Small intestine (tissue), 7 donors: ENCODE measurements around the gene GRIN3B. TPM values are rescaled to one million over a fixed set of nuclear protein-coding genes. Genes with fewer than 3 reads are reported as not detected.

Experiments
- DNase-seq, 2 donors: peaks; one replicate each; pipeline versions ENCODE4 v3.0.0 to v3.0.0-alpha.2; 2013
- FAIRE-seq: peaks from 2 replicates; lab custom pipeline; 2012; peaks lifted over from hg19 to GRCh38; lab: Jason Lieb, UNC
- H3K27ac ChIP-seq, 3 donors: one replicate each; pipeline ENCODE4 v1.5.1; 2013; ENCODE audit warnings: low read length in 2 of 3, mild to moderate bottlenecking in 2 of 3, control low read depth in 1 of 3, inconsistent platforms in 1 of 3, low read depth in 1 of 3, moderate library complexity in 1 of 3
- H3K27me3 ChIP-seq, 3 donors: one replicate each; pipeline ENCODE4 v1.6.1; 2013; ENCODE audit warnings: low read length in 3 of 3, inconsistent platforms in 1 of 3; ENCODE audit not compliant: control insufficient read depth in 3 of 3, insufficient read depth in 3 of 3
- H3K36me3 ChIP-seq, 3 donors: one replicate each; pipeline ENCODE4 v1.6.1; 2013; ENCODE audit warnings: low read length in 3 of 3, inconsistent platforms in 1 of 3, low read depth in 1 of 3, mild to moderate bottlenecking in 1 of 3, moderate library complexity in 1 of 3; ENCODE audit not compliant: control insufficient read depth in 3 of 3, insufficient read depth in 2 of 3
- H3K4me1 ChIP-seq, 3 donors: one replicate each; pipeline ENCODE4 v1.6.1; 2013; ENCODE audit warnings: low read length in 2 of 3, inconsistent platforms in 1 of 3, low read depth in 1 of 3, mild to moderate bottlenecking in 1 of 3, moderate library complexity in 1 of 3; ENCODE audit not compliant: control insufficient read depth in 3 of 3, insufficient read depth in 2 of 3
- H3K4me3 ChIP-seq, 3 donors: one replicate each; pipeline ENCODE4 v1.5.1; 2013; ENCODE audit warnings: low read length in 3 of 3, control low read depth in 1 of 3, inconsistent platforms in 1 of 3, low read depth in 1 of 3, mild to moderate bottlenecking in 1 of 3, moderate library complexity in 1 of 3
- H3K9me3 ChIP-seq, 2 donors: one replicate each; pipeline ENCODE4 v1.6.1; 2013; ENCODE audit warnings: low read depth in 1 of 2, low read length in 1 of 2; ENCODE audit not compliant: control insufficient read depth in 2 of 2, insufficient read depth in 1 of 2
- WGBS, 3 donors: extraction: QIAGEN DNeasy Blood & Tissue Kit; methylation state at CpG; one replicate each; pipeline ENCODE4 v1.1.7; 2013; 5-methylcytosine and 5-hydroxymethylcytosine counted together
- polyA plus RNA-seq, 4 donors: library from polyadenylated mRNA; stranded (reverse) in 3 of 4; unstranded in 1 of 4; fragments of 200-250 nt in 3 of 4; fragments of 120-200 nt in 1 of 4; gene quantifications; one replicate each; pipeline versions ENCODE4 v1.2.1 to v1.2.3, GENCODE V29; 2013
- donor health status: healthy with polysubstance abuse.
- donor health status: control.
- donor health status: control.
- donor health status: Bipolar disorder and iron deficiency.
- donor health status: healthy.

Gene GRIN3B
- polyA plus RNA-seq, 4 donors: 0.10 to 0.16 TPM; not detected in 2

DNA sequence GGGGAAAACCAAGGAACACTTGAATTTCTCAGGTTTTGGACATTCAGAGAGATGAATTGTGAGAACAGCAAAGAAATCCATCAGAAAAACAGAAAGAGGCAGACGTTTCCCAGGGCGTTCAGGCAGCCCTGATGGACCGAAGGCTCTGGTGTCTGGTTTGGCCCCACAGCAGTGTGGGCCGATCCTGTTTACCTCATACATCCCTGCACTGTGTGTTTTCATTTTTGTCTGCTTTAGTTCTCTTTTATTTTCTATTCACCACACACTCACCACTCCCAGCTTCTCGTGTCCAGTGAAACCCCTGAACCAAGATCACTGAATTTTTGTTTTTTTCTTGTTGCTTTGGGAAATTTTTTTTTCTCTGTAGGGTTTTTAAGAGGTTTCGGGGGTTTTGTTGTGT lies 27.9 kb upstream of the GRIN3B start:
- no peak for FAIRE-seq

DNA sequence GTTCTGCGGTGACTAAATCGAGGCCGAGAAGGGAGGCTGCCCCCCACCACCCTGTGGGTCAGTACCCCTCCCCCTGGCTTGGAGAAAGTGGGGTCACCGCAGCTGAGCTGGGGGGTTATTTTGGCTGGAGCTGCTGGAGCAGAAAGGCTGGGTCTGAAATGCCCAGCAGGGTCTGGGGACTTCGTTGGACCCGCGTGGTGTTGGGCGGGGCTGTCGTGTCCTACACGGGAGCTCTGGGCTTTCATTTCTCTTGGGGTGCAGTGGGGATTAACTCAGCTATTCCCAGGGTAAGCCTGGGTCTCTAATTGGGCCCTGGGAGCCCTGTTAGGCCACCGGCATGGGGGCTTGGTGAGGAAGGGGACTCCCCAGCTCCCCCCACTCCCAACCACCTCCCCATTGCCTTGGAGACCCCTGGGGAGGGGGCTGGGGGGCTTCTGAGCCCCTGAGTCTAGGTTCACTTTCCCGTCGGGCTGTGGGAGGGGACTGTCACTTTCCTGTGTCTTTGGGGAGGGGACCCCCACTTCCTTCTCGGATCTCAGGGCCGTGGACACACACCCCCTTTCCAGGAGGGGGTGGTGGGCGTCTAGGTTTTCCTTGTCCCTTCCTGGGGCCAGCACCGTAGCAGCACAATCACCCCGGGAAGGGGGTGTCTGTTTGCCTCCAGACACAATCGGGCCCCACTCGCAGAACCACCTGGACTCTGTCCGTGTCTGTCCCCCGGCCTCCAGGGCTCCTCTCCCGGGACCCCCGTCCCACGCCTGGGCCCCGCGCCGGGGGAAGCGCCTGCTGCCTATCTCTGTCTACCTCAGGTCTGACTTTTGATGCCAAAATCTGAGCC lies 26.3 kb upstream of the GRIN3B start:
- H3K4me3 ChIP-seq: no peak overlapping the region
- no peak overlapping the region for H3K27ac ChIP-seq
- H3K9me3 ChIP-seq: peaks cover 2 to 13% of the 10 kb centered on the region in 2 donors
- 81 to 87% (median 82%) methylated on average over 27 to 29 of the region's 29 CpGs for WGBS, 3 donors
- no peaks in the 10 kb centered on the region for H3K27me3 ChIP-seq
- H3K36me3 ChIP-seq: peaks cover 3 to 78% (median 6%) of the 10 kb centered on the region in 3 donors
- DNase-seq: no peak
- no peaks in the 10 kb centered on the region for H3K4me1 ChIP-seq
- no peak for FAIRE-seq

More for the DNA sequence above, 27.9 kb upstream of the GRIN3B start:
- no peaks in the 10 kb centered on the region for H3K4me1 ChIP-seq
- DNase-seq: no peak
- peaks cover 2 to 13% of the 10 kb centered on the region in 2 donors for H3K9me3 ChIP-seq
- WGBS, 3 donors: 94 to 99% (median 94%) methylated on average over 6 of the region's 6 CpGs
- H3K27me3 ChIP-seq: no peaks in the 10 kb centered on the region
- no peak overlapping the region for H3K4me3 ChIP-seq
- peaks cover 5 to 89% (median 6%) of the 10 kb centered on the region in 3 donors for H3K36me3 ChIP-seq
- H3K27ac ChIP-seq: no peak overlapping the region

DNA sequence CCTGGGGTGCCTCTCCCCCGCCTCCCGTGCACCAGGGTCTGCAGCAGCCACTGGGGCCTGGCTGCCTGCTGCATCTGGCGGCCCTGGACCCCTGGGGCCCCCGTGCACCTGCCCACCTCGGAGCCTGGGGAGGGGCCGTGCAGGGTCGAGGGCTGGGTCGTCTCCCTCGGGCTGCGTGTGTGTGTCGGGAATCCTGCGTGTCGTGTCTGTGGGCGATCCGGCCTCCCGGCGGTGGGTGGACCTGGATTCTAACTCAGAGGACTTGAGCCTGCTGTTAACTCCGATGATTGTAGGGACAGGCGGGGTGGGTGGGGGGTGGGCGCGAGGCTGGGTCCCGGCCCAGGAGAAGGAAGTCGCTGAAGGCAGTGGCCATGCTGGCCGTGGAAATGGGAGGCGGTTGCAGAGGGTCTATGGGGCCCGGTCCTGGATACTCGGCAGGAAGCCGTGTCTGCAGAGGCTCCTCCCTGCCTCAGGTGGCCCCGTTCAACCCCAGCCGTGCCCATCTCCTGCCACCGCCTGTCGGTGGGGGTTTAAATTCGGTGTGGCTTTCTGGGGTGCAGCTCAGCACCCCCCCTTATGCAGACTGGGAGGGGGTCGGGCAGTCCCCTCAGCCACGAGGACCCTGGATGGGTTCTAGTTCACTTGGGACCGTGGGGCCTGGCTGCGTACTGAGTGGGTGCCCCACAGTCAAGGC lies 25.5 kb upstream of the GRIN3B start:
- no peak overlapping the region for H3K4me3 ChIP-seq
- H3K4me1 ChIP-seq: peaks cover 0 to 6% (median 0%) of the 10 kb centered on the region in 3 donors
- H3K36me3 ChIP-seq: peaks cover 3 to 71% (median 6%) of the 10 kb centered on the region in 3 donors
- H3K27ac ChIP-seq: no peak overlapping the region
- peak in 1 of 2 donors; percentile 27 for DNase-seq
- FAIRE-seq: no peak
- H3K9me3 ChIP-seq: peaks cover 2 to 13% of the 10 kb centered on the region in 2 donors
- WGBS, 3 donors: 80 to 85% (median 84%) methylated on average over 31 to 37 of the region's 37 CpGs
- H3K27me3 ChIP-seq: no peaks in the 10 kb centered on the region

DNA sequence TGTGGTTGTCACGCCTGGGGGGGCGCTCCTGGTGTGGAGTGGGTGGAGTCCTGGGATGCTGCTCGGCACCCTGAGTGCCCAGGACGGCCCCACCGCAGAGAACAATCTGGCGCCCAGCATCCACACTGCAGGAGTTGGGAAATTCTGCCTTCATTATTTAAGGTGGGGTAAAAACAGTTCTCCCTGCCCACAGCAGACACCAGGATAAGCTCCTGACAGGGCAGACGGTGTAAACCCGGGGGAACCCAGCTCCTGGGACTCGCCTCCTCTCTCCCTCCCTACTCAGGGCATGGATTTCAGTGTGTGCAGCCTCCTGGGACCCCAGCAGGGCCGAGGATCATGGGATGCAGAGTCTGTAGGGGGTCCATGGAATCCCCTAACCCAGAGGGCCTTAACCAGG lies 23.7 kb upstream of the GRIN3B start:
- DNase-seq: peak in 1 of 2 donors; percentile 33

DNA sequence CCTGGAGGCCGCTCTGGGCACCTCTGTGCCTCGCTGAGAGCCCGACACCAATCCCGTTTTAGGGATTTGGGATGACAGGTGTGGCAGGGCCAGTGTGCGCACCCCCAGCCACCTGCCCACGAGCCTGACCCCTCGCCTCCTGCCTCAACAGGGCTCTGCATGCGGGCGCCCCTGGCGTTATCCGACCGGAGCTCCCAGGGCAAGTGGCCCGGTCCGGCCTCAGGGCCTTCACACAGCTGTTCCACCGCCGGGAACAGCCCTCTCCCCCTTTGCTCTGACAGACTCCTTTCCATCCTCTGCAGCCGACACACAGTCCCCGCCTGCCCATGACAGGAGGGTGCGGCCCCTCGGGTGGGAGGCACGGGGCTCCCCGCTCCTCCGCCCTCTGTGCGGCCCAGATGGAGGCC lies 23.2 kb upstream of the GRIN3B start:
- Histone ChIP-seq H3K36me3 (peaks cover 0 to 47% (median 0%) of the 10 kb centered on the region in 3 donors), H3K27ac (no peak overlapping the region), H3K9me3 (no peaks in the 10 kb centered on the region), H3K4me3 (no peak overlapping the region), H3K4me1 (peaks cover 0 to 13% (median 0%) of the 10 kb centered on the region in 3 donors), H3K27me3 (no peaks in the 10 kb centered on the region)
- FAIRE-seq: no peak
- no peak for DNase-seq
- 72 to 86% (median 79%) methylated on average over 24 of the region's 24 CpGs for WGBS, 3 donors

More for the DNA sequence above, 23.7 kb upstream of the GRIN3B start:
- Histone ChIP-seq H3K4me3 (no peak overlapping the region), H3K27ac (no peak overlapping the region), H3K36me3 (peaks cover 0 to 53% (median 3%) of the 10 kb centered on the region in 3 donors), H3K4me1 (peaks cover 0 to 13% (median 0%) of the 10 kb centered on the region in 3 donors), H3K27me3 (no peaks in the 10 kb centered on the region), H3K9me3 (no peaks in the 10 kb centered on the region)
- no peak for FAIRE-seq
- WGBS, 3 donors: 67 to 82% (median 71%) methylated on average over 10 of the region's 10 CpGs

DNA sequence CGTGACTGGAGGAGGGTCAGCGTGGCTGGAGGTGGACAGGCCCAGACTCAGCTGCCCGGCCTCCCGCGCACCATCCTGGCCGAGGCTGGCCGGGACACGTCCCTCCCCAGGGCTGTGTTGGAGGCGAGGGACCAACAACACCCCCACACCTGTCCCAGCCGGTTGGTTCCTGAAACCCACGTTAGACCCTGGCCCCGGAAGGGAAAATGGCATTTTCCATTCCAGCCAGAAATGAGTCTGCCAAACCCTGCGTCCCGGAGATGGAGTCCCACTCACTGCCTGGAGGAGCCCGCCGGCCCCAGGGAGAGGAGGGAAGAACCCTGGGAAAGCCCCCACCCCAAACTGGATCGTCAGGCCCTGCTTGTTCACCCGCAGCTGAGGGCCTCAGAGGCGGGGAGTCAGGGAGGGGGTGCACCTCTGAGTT lies 20.9 kb upstream of the GRIN3B start:
- H3K9me3 ChIP-seq: no peaks in the 10 kb centered on the region
- WGBS, 3 donors: 66 to 75% (median 75%) methylated on average over 19 of the region's 19 CpGs
- no peak overlapping the region for H3K4me3 ChIP-seq
- H3K4me1 ChIP-seq: peaks cover 0 to 23% (median 0%) of the 10 kb centered on the region in 3 donors
- FAIRE-seq (no peak), DNase-seq (peak in 1 of 2 donors; percentile 33)
- H3K36me3 ChIP-seq: peaks cover 0 to 25% (median 0%) of the 10 kb centered on the region in 3 donors
- H3K27ac ChIP-seq: no peak overlapping the region
- H3K27me3 ChIP-seq: no peaks in the 10 kb centered on the region

DNA sequence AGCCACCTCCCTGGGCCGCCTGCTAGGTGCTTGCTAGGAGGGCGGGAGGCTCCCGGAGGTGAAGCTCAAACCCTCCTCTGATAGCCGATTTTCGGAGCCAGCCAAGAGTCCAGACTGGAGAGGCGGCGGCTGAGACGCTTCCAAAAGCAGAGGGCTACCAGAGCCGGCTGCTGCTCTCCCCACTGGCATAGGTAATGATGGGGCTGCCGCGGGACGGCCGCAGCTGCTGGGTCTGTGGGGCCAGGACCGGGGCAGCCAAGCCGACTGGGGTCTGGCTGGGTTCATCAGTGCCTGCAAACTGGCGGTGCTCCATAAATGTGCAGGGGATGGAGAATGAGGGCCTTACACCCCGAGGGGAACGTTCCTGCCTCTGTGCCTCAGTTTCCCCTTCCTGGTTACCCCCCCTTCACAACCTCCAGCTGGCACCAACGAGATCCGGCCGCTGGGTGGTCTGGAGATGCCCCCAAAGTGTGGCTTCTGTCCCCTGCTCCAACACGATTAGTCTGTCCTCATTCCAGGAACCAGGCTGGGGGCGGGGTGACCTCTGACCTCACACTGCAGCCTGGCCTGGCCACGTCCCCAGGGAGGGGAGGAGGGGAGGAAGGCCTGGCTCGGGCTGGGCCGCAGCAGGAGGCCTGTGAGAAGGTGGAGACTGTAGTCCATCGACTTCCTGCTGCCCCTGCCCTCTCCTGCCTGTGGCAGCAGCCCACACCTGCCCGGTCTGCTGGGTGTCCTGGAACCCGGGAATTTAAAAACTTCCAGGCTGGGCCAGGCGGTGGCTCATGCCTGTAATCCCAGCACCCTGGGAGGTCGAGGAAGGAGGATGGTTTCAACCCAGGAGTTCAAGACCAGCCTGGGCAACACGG lies 19.9 kb upstream of the GRIN3B start:
- DNase-seq: peak in 1 of 2 donors; percentile 29
- Histone ChIP-seq H3K4me3 (no peak overlapping the region), H3K27ac (no peak overlapping the region)

More for the DNA sequence above, 19.9 kb upstream of the GRIN3B start:
- Histone ChIP-seq H3K9me3 (no peaks in the 10 kb centered on the region), H3K27me3 (no peaks in the 10 kb centered on the region), H3K4me1 (peaks cover 0 to 23% (median 0%) of the 10 kb centered on the region in 3 donors), H3K36me3 (peaks cover 0 to 17% (median 0%) of the 10 kb centered on the region in 3 donors)
- 22 to 39% (median 35%) methylated on average over 29 to 32 of the region's 32 CpGs for WGBS, 3 donors
- FAIRE-seq: no peak
